ENCODE results near the gene ZRSR2. TPM values are rescaled to one million over a fixed set of nuclear protein-coding genes. Genes with fewer than 3 reads are reported as not detected.

The ZRSR2 gene
- total and polyA plus RNA-seq, 2 of the 13 experiments (the other 11 are each of a cell fraction or from before 2014, with no cell fraction given): 3.6 to 4.9 TPM

GRCh38 chrX:15755091-15755490 is 35.2 kb upstream of the ZRSR2 start (continued):
- no peak for TF ChIP-seq SP140L (CRISPR knock-in tag; IDR thresholded peaks at IDR 0.05; ENCODE audit: borderline replicate concordance)

GRCh38 chrX:15758140-15758539 is 32.1 kb upstream of the ZRSR2 start:
- Histone ChIP-seq H3K4me2 (ENCODE audit: low read depth, low read length) (no peak overlapping the region), H3K4me1 (ENCODE audit: insufficient read depth, low read length) (no peaks in the 10 kb centered on the region), H4K20me1 (ENCODE audit: insufficient read depth, low read length) (no peaks in the 10 kb centered on the region), H3K9me3 (ENCODE audit: low read length) (no peaks in the 10 kb centered on the region), H3K9ac (ENCODE audit: insufficient read depth, low read depth, low read length) (no peak overlapping the region), H3K27ac (ENCODE audit: extremely low read length, insufficient read depth, low read length) (no peak overlapping the region), H3K4me3 (replicated peaks in 1 of 3; ENCODE audit: insufficient read depth in 1 of 3, low read depth in 2 of 3, low read length in 3 of 3) (no peak overlapping the region), H3K36me3 (replicated peaks in 1 of 2; ENCODE audit: control insufficient read depth in 1 of 2, insufficient read depth in 2 of 2, low read length in 2 of 2) (no peaks in the 10 kb centered on the region), H3K27me3 (ENCODE audit: control insufficient read depth in 1 of 2, insufficient read depth in 2 of 2, low read length in 2 of 2) (no peaks in the 10 kb centered on the region), H2AFZ (ENCODE audit: low read length) (no peak overlapping the region), H3K79me2 (ENCODE audit: insufficient read depth, low read length) (no peaks in the 10 kb centered on the region)
- CTCF ChIA-PET (ENCODE audit: low intra/inter-chr PET ratio, low total read pairs): no interaction called here
- FAIRE-seq: no peak
- POLR2A ChIA-PET: no interaction called here
- WGBS (ENCODE audit: low lambda C conversion rate): 88% methylated on average over 4 of the region's 4 CpGs
- in situ Hi-C loops (cut with HindIII; ENCODE audit: extremely low pct_ligation_motif_present, low pct_unique_long_range_greater_than_20kb) (no loop called here), intact Hi-C loops (cut with micrococcal nuclease; ENCODE audit: unreplicated experiment) (no loop called here)
- BruUV-seq (replicated peaks): no TSS peak
- no peak for ATAC-seq
- DNase-seq (ENCODE audit: low spot score): no peak
- TF ChIP-seq ZNF577 (CRISPR knock-in tag; IDR thresholded peaks at IDR 0.05; ENCODE audit: borderline replicate concordance, low read depth) (no peak), MIER3 (CRISPR knock-in tag; IDR thresholded peaks at IDR 0.05; ENCODE audit: borderline replicate concordance) (no peak), POLR2A (IDR thresholded peaks at IDR 0.05; ENCODE audit: insufficient read depth in 1 of 2, low read depth in 2 of 2, low read length in 2 of 2) (no peak), ZNF235 (CRISPR knock-in tag; IDR thresholded peaks at IDR 0.05; ENCODE audit: borderline replicate concordance) (no peak), XRCC5 (optimal IDR thresholded peaks at IDR 0.05; ENCODE audit: low read length) (no peak)
- TF ChIP-seq, protein P1, sequence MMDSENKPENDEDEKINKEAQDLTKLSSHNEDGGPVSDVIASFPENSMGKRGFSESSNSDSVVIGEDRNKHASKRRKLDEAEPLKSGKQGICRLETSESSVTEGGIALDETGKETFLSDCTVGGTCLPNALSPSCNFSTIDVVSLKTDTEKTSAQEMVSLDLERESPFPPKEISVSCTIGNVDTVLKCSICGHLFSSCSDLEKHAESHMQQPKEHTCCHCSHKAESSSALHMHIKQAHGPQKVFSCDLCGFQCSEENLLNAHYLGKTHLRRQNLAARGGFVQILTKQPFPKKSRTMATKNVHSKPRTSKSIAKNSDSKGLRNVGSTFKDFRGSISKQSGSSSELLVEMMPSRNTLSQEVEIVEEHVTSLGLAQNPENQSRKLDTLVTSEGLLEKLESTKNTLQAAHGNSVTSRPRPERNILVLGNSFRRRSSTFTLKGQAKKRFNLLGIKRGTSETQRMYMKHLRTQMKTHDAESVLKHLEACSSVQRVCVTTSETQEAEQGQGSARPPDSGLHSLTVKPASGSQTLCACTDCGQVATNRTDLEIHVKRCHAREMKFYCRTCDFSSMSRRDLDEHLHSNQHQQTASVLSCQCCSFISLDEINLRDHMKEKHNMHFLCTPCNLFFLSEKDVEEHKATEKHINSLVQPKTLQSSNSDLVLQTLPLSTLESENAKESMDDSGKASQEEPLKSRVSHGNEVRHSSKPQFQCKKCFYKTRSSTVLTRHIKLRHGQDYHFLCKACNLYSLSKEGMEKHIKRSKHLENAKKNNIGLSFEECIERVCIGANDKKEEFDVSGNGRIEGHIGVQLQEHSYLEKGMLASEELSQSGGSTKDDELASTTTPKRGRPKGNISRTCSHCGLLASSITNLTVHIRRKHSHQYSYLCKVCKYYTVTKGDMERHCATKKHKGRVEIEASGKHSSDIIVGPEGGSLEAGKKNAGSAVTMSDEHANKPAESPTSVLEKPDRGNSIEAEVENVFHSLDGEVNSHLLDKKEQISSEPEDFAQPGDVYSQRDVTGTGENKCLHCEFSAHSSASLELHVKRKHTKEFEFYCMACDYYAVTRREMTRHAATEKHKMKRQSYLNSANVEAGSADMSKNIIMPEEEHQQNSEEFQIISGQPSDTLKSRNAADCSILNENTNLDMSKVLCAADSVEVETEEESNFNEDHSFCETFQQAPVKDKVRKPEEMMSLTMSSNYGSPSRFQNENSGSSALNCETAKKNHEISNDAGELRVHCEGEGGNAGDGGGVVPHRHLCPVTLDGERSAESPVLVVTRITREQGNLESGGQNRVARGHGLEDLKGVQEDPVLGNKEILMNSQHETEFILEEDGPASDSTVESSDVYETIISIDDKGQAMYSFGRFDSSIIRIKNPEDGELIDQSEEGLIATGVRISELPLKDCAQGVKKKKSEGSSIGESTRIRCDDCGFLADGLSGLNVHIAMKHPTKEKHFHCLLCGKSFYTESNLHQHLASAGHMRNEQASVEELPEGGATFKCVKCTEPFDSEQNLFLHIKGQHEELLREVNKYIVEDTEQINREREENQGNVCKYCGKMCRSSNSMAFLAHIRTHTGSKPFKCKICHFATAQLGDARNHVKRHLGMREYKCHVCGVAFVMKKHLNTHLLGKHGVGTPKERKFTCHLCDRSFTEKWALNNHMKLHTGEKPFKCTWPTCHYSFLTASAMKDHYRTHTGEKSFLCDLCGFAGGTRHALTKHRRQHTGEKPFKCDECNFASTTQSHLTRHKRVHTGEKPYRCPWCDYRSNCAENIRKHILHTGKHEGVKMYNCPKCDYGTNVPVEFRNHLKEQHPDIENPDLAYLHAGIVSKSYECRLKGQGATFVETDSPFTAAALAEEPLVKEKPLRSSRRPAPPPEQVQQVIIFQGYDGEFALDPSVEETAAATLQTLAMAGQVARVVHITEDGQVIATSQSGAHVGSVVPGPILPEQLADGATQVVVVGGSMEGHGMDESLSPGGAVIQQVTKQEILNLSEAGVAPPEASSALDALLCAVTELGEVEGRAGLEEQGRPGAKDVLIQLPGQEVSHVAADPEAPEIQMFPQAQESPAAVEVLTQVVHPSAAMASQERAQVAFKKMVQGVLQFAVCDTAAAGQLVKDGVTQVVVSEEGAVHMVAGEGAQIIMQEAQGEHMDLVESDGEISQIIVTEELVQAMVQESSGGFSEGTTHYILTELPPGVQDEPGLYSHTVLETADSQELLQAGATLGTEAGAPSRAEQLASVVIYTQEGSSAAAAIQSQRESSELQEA (CRISPR knock-in tag; IDR thresholded peaks at IDR 0.05; ENCODE audit: not compliant biosample characterization): no peak
- TF ChIP-seq, protein P2, sequence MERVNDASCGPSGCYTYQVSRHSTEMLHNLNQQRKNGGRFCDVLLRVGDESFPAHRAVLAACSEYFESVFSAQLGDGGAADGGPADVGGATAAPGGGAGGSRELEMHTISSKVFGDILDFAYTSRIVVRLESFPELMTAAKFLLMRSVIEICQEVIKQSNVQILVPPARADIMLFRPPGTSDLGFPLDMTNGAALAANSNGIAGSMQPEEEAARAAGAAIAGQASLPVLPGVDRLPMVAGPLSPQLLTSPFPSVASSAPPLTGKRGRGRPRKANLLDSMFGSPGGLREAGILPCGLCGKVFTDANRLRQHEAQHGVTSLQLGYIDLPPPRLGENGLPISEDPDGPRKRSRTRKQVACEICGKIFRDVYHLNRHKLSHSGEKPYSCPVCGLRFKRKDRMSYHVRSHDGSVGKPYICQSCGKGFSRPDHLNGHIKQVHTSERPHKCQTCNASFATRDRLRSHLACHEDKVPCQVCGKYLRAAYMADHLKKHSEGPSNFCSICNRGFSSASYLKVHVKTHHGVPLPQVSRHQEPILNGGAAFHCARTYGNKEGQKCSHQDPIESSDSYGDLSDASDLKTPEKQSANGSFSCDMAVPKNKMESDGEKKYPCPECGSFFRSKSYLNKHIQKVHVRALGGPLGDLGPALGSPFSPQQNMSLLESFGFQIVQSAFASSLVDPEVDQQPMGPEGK (CRISPR knock-in tag; IDR thresholded peaks at IDR 0.05): no peak

All from HepG2 (cell line).